IMR-90 (cell line): ENCODE results near the gene FGGY. TPM values are rescaled to one million over a fixed set of nuclear protein-coding genes. Genes with fewer than 3 reads are reported as not detected.
A peak's percentile ranks its signal among the peaks of the same experiment; 100 is the strongest.

Experiments
- ATAC-seq: fragments of 200-7000 bp; cut with Tn5 transposase; 2 replicates; pipeline ENCODE4 v1.9.1; 2020; ENCODE audit warnings: low read depth, mild to moderate bottlenecking, moderate library complexity
- BruUV-seq: library from RNA; stranded (reverse); fragments of 400-500 nt; replicated peaks from 2 replicates; lab custom pipeline; 2021; lab: Mats Ljungman, UMichigan
- CTCF ChIA-PET: fragments of 300-600 bp; formaldehyde crosslinking; extraction: SDS; loops from one replicate; lab custom pipeline; 2021; ENCODE audit warnings: antibody characterized with exemption; lab: Yijun Ruan, JAX
- POLR2A ChIA-PET: fragments of 300-600 bp; sonication (Branson Sonifier 250); formaldehyde crosslinking; loops from one replicate; lab custom pipeline; 2022; ENCODE audit warnings: antibody characterized with exemption; ENCODE audit not compliant: unreplicated experiment; lab: Charles Lee
- DNase-seq: peaks from one replicate; pipeline ENCODE4 v3.0.0; 2013
- H2AFZ ChIP-seq: replicated peaks from 2 replicates; pipeline ENCODE3; 2013; ENCODE audit warnings: low read length, mild to moderate bottlenecking; ENCODE audit not compliant: poor library complexity
- H2AK5ac ChIP-seq: 2 replicates; pipeline ENCODE4 v1.6.1; 2013; ENCODE audit warnings: low read depth, low read length, inconsistent platforms
- H2AK9ac ChIP-seq: replicated peaks from 2 replicates; pipeline ENCODE3; 2013; ENCODE audit warnings: mild to moderate bottlenecking, low read depth, low read length, moderate library complexity; ENCODE audit not compliant: poor library complexity
- H2BK120ac ChIP-seq: 2 replicates; pipeline ENCODE4 v1.6.1; 2013; ENCODE audit warnings: low read depth, low read length, inconsistent platforms
- H2BK15ac ChIP-seq: 3 replicates; pipeline ENCODE4 v1.6.1; 2013; ENCODE audit warnings: low read depth, low read length, inconsistent platforms
- H2BK20ac ChIP-seq: 2 replicates; pipeline ENCODE4 v1.6.1; 2013; ENCODE audit warnings: low read depth, mild to moderate bottlenecking, inconsistent platforms, low read length, moderate library complexity
- H2BK5ac ChIP-seq: 2 replicates; pipeline ENCODE4 v1.6.1; 2013; ENCODE audit warnings: mild to moderate bottlenecking, low read depth, low read length, inconsistent platforms; ENCODE audit not compliant: poor library complexity, severe bottlenecking
- H3K14ac ChIP-seq: replicated peaks from 2 replicates; pipeline ENCODE4 v1.6.1; 2013; ENCODE audit warnings: low read depth, low read length, inconsistent platforms
- H3K18ac ChIP-seq: 2 replicates; pipeline ENCODE4 v1.6.1; 2013; ENCODE audit warnings: low read depth, low read length, control low read depth
- H3K23ac ChIP-seq: 2 replicates; pipeline ENCODE4 v1.6.1; 2013; ENCODE audit warnings: low read depth, low read length, inconsistent platforms
- H3K27ac ChIP-seq: 2 replicates; pipeline ENCODE4 v1.5.1; 2013; ENCODE audit warnings: mild to moderate bottlenecking, control low read depth, low read length; ENCODE audit not compliant: insufficient read depth
- H3K27me3 ChIP-seq: 2 replicates; pipeline ENCODE4 v1.6.1; 2013; ENCODE audit warnings: low read length; ENCODE audit not compliant: control insufficient read depth, insufficient read depth
- H3K36me3 ChIP-seq: 2 replicates; pipeline ENCODE4 v1.6.1; 2013; ENCODE audit warnings: low read length, mixed read lengths; ENCODE audit not compliant: control insufficient read depth, insufficient read depth
- H3K4ac ChIP-seq: 2 replicates; pipeline ENCODE4 v1.6.1; 2013; ENCODE audit warnings: low read depth, low read length, inconsistent platforms
- H3K4me1 ChIP-seq: 2 replicates; pipeline ENCODE4 v1.6.1; 2013; ENCODE audit warnings: low read length, mixed read lengths; ENCODE audit not compliant: control insufficient read depth, insufficient read depth
- H3K4me2 ChIP-seq: 2 replicates; pipeline ENCODE4 v1.6.1; 2013; ENCODE audit warnings: low read depth, mild to moderate bottlenecking, control low read depth, low read length, moderate library complexity
- H3K4me3 ChIP-seq: 2 replicates; pipeline ENCODE4 v1.5.1; 2013; ENCODE audit warnings: low read depth, mild to moderate bottlenecking, control low read depth, low read length, moderate library complexity; ENCODE audit not compliant: insufficient read depth
- H3K56ac ChIP-seq: 2 replicates; pipeline ENCODE4 v1.6.1; 2013; ENCODE audit warnings: low read length, inconsistent platforms; ENCODE audit not compliant: insufficient read depth; ENCODE audit errors: extremely low read depth
- H3K79me1 ChIP-seq, 2 experiments: 2 replicates each; pipeline ENCODE4 v1.6.1; 2013; ENCODE audit warnings: low read length in 2 of 2, inconsistent platforms in 1 of 2, low read depth in 1 of 2
- H3K9ac ChIP-seq: 2 replicates; pipeline ENCODE4 v1.6.1; 2013; ENCODE audit warnings: low read depth, low read length, control low read depth
- H3K9me1 ChIP-seq: 2 replicates; pipeline ENCODE4 v1.6.1; 2013; ENCODE audit warnings: low read length, inconsistent platforms; ENCODE audit not compliant: insufficient read depth
- H3K9me3 ChIP-seq: 2 replicates; pipeline ENCODE4 v1.6.1; 2013; ENCODE audit warnings: low read length; ENCODE audit not compliant: control insufficient read depth, insufficient read depth
- H4K20me1 ChIP-seq: 2 replicates; pipeline ENCODE4 v1.6.1; 2013; ENCODE audit warnings: low read length, inconsistent platforms; ENCODE audit not compliant: insufficient read depth
- H4K5ac ChIP-seq: 2 replicates; pipeline ENCODE4 v1.6.1; 2013; ENCODE audit warnings: mild to moderate bottlenecking, low read depth, low read length, control low read depth
- H4K8ac ChIP-seq, 2 experiments: 2 replicates each; pipeline ENCODE4 v1.6.1; 2013; ENCODE audit warnings: low read depth in 2 of 2, low read length in 2 of 2, control low read depth in 1 of 2, inconsistent platforms in 1 of 2
- H4K91ac ChIP-seq: 2 replicates; pipeline ENCODE4 v1.6.1; 2013; ENCODE audit warnings: low read depth, low read length, inconsistent platforms; ENCODE audit not compliant: insufficient read depth
- BHLHE40 ChIP-seq: fragments of 150-350 bp; IDR thresholded peaks from 2 replicates; pipeline ENCODE4 v1.6.1; 2016; ENCODE audit warnings: mild to moderate bottlenecking, low read depth, low read length
- CEBPB ChIP-seq: IDR thresholded peaks from 2 replicates; pipeline ENCODE4 v1.6.1; 2012; ENCODE audit warnings: low read depth, low read length, improper control_type of control experiment
- CHD1 ChIP-seq: IDR thresholded peaks from 2 replicates; pipeline ENCODE4 v1.6.1; 2012; ENCODE audit warnings: low read depth, low read length, improper control_type of control experiment
- ELK1 ChIP-seq: fragments of 150-350 bp; IDR thresholded peaks from 2 replicates; pipeline ENCODE4 v1.6.1; 2016; ENCODE audit warnings: low read depth, mild to moderate bottlenecking, low read length, moderate library complexity, borderline replicate concordance
- FOS ChIP-seq: fragments of 150-350 bp; IDR thresholded peaks from 2 replicates; pipeline ENCODE4 v1.6.1; 2016; ENCODE audit warnings: low read depth, low read length
- MAFK ChIP-seq: IDR thresholded peaks from 2 replicates; pipeline ENCODE4 v1.6.1; 2012; ENCODE audit warnings: low read depth, low read length, improper control_type of control experiment
- NFE2L2 ChIP-seq: fragments of 150-350 bp; IDR thresholded peaks from 2 replicates; pipeline ENCODE4 v1.6.1; 2016; ENCODE audit warnings: low read depth, mild to moderate bottlenecking, low read length
- POLR2A ChIP-seq: IDR thresholded peaks from 2 replicates; pipeline ENCODE4 v1.6.1; 2012; ENCODE audit warnings: mild to moderate bottlenecking, low read depth, low read length
- RCOR1 ChIP-seq: IDR thresholded peaks from 2 replicates; pipeline ENCODE4 v1.6.1; 2012; ENCODE audit warnings: mild to moderate bottlenecking, low read length, improper control_type of control experiment; ENCODE audit not compliant: insufficient replicate concordance
- RFX5 ChIP-seq: IDR thresholded peaks from 2 replicates; pipeline ENCODE4 v1.8.0; 2012; ENCODE audit warnings: low read depth, mild to moderate bottlenecking, low read length, moderate library complexity
- dilution Hi-C: fragments of 300-500 bp; cut with HindIII; formaldehyde crosslinking; loops from one replicate; pipeline ENCODE4 v1.14.3; 2018; ENCODE audit warnings: low sequenced_read_pairs; ENCODE audit not compliant: unreplicated experiment
- in situ Hi-C: fragments of 300-500 bp; cut with MboI; formaldehyde crosslinking; loops from 3 replicates; pipeline ENCODE4 v1.14.3; 2019; ENCODE audit warnings: low sequenced_read_pairs, inconsistent platforms, mixed read lengths
- intact Hi-C: fragments of 100-400 bp; cut with micrococcal nuclease; formaldehyde crosslinking; loops from 2 replicates; pipeline ENCODE4 v1.10.0; 2022
- polyA plus RNA-seq, 3 experiments: library from polyadenylated mRNA; depleted of rRNA; stranded (reverse); fragments of >200 nt; gene quantifications; 2 replicates each; pipeline ENCODE4 v1.2.3, GENCODE V29; 2012; ENCODE audit warnings: low replicate concordance in 1 of 3
- total RNA-seq: library from RNA; depleted of rRNA; stranded (reverse); fragments of >200 nt; gene quantifications from 2 replicates; pipeline ENCODE4 v1.2.3, GENCODE V29; 2012
- TF ChIP-seq, protein P1 (sequence below): fragments of 150-350 bp; IDR thresholded peaks from 2 replicates; pipeline ENCODE4 v1.6.1; 2017; ENCODE audit warnings: mild to moderate bottlenecking, antibody characterized with exemption, low read length, low read depth
- TF ChIP-seq, protein P2 (sequence below): conservative IDR thresholded peaks from 2 replicates; pipeline ENCODE4 v1.5.1; 2012; ENCODE audit warnings: mild to moderate bottlenecking, low read depth, low read length, improper control_type of control experiment

Gene FGGY
- total and polyA plus RNA-seq, 2 of the 4 experiments (the other 2 are of a cell fraction), result 5.6 to 14.0 TPM

DNA sequence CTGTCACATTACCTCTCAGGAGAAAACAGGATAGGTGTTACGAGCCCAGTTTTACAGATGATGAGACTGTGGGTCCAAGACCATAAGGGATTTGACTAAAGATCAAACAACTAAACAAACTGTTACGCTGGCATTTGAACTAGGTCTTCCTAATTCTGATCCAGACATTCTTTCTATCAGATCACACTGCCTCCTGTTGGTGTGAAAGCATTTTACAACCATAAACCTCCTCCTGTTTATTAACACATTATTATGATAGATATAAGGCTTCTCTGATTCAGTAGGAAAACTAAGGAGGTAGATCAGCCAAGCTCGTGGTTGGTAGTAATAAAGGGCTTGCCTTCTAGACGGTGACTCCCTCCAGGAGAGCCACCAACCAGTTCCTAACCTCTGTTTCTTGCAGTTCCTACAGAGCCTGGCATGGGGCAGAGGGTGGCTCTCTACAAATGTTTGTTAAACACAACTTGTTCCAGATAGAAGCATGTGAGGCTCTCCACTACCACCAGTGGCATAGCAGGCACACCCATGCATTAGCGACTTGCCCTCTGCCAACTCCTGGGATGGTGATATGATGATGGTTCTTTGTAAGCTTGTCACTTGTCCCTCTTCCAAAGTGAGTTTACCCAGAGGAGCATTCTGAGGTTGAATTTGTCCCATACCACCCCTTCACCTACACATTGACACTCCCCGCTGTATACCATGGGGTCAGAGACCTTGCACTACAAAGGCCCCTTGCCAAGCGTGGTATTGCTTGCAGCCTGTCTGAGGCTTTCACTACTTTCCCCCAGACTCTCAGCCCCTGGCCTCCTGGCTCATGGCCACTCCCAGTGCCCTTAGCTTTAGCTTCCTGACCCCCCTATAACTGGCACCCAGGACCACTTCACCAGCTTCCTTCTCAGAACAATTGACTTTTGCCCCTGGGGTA lies 421.4 kb downstream of the FGGY start (continued):
- TF ChIP-seq ELK1, result no peak

- Histone ChIP-seq H3K9me1 (no peaks in the 10 kb centered on the region), H2BK5ac (no peak overlapping the region), H4K5ac (no peak overlapping the region), H2BK15ac (0 out of 3 replicates have a peak overlapping the region, but pooled peaks have one; percentile 16), H3K27me3 (no peaks in the 10 kb centered on the region), H3K4me1 (no peaks in the 10 kb centered on the region), H2AK9ac (no peak overlapping the region), H4K91ac (no peak overlapping the region), H3K27ac (no peak overlapping the region), H4K20me1 (no peaks in the 10 kb centered on the region), H2AFZ (no peak overlapping the region), H3K36me3 (no peaks in the 10 kb centered on the region), H3K4ac (no peak overlapping the region), H3K9ac (no peak overlapping the region), H4K8ac (no peak overlapping the region), H2BK120ac (no peak overlapping the region), H2AK5ac (no peak overlapping the region), H3K4me2 (no peak overlapping the region), H3K23ac (no peak overlapping the region), H3K56ac (no peak overlapping the region), H3K4me3 (no peak overlapping the region), H3K18ac (no peak overlapping the region), H3K14ac (no peak overlapping the region), H2BK20ac (no peak overlapping the region), H3K79me1 (no peaks in the 10 kb centered on the region), H3K9me3 (peaks cover 3% of the 10 kb centered on the region)
- no TSS peak for BruUV-seq
- dilution Hi-C loops (no loop called here), in situ Hi-C loops (no loop called here), intact Hi-C loops (no loop called here)
- DNase-seq (no peak), ATAC-seq (no peak)
- TF ChIP-seq, protein P1, sequence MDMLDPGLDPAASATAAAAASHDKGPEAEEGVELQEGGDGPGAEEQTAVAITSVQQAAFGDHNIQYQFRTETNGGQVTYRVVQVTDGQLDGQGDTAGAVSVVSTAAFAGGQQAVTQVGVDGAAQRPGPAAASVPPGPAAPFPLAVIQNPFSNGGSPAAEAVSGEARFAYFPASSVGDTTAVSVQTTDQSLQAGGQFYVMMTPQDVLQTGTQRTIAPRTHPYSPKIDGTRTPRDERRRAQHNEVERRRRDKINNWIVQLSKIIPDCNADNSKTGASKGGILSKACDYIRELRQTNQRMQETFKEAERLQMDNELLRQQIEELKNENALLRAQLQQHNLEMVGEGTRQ, result no peak
- no peak for TF ChIP-seq FOS
- TF ChIP-seq NFE2L2, result no peak
- no peak for TF ChIP-seq POLR2A
- TF ChIP-seq RFX5, result no peak
- no peak for TF ChIP-seq CHD1
- TF ChIP-seq CEBPB, result no peak
- TF ChIP-seq, protein P2, sequence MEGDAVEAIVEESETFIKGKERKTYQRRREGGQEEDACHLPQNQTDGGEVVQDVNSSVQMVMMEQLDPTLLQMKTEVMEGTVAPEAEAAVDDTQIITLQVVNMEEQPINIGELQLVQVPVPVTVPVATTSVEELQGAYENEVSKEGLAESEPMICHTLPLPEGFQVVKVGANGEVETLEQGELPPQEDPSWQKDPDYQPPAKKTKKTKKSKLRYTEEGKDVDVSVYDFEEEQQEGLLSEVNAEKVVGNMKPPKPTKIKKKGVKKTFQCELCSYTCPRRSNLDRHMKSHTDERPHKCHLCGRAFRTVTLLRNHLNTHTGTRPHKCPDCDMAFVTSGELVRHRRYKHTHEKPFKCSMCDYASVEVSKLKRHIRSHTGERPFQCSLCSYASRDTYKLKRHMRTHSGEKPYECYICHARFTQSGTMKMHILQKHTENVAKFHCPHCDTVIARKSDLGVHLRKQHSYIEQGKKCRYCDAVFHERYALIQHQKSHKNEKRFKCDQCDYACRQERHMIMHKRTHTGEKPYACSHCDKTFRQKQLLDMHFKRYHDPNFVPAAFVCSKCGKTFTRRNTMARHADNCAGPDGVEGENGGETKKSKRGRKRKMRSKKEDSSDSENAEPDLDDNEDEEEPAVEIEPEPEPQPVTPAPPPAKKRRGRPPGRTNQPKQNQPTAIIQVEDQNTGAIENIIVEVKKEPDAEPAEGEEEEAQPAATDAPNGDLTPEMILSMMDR, result no peak
- TF ChIP-seq BHLHE40, result no peak
- TF ChIP-seq MAFK, result no peak
- no peak for TF ChIP-seq RCOR1
- ChIA-PET POLR2A (no interaction called here), CTCF (no interaction called here)
Measured at GRCh38 chr1:59718989-59719360, 422.1 kb downstream of the FGGY start.
